ENCODE measurements around the gene OR52E1.
"Not testable (repeated sequence)": the region's sequence is repeated elsewhere in the genome, so short reads cannot be mapped to it uniquely, and the experiment has no call there.

Gene OR52E1

GRCh38 chr11:5069272-5069671 is at the start of gene OR52E1:
Gene OR52E1, plus strand, starts transcription at chr11:5069572.
- DNase-seq (ENCODE audit: low read depth in 2 of 2) = no peak

GRCh38 chr11:5021996-5022395 is 47.4 kb upstream of the OR52E1 start:
- DNase-seq (ENCODE audit: low read depth in 2 of 2) = no peak

- no peak for DNase-seq (ENCODE audit: low read depth in 2 of 2)
These were observed 32.7 kb upstream of the OR52E1 start for GRCh38 chr11:5036669-5037068.

GRCh38 chr11:5037926-5038325 is 31.4 kb upstream of the OR52E1 start:
- no peak for DNase-seq (ENCODE audit: low read depth in 2 of 2)

GRCh38 chr11:5038341-5038740 is 31.0 kb upstream of the OR52E1 start:
- DNase-seq (ENCODE audit: low read depth in 2 of 2) = no peak

- no peak for DNase-seq (ENCODE audit: low read depth in 2 of 2)
These were observed 28.5 kb upstream of the OR52E1 start for GRCh38 chr11:5040876-5041275.

- no peak for DNase-seq (ENCODE audit: low read depth in 2 of 2)
These were observed 27.3 kb upstream of the OR52E1 start for GRCh38 chr11:5042091-5042490.

GRCh38 chr11:5043380-5043779 is 26.0 kb upstream of the OR52E1 start:
- no peak for DNase-seq (ENCODE audit: low read depth in 2 of 2)

GRCh38 chr11:5046226-5046625 is 23.1 kb upstream of the OR52E1 start, which contains the start of gene OR52J3:
Gene OR52J3, plus strand, starts transcription at chr11:5046526. Its CDS starts 0 bp downstream, at chr11:5046526.
- no peak for DNase-seq (ENCODE audit: low read depth in 2 of 2)

- no peak for DNase-seq (ENCODE audit: low read depth in 2 of 2)
These were observed 22.5 kb upstream of the OR52E1 start for GRCh38 chr11:5046754-5047330.

GRCh38 chr11:5058679-5059078 is 10.7 kb upstream of the OR52E1 start:
- not testable (repeated sequence) for DNase-seq (ENCODE audit: low read depth in 2 of 2)

GRCh38 chr11:5059391-5059790 is 10.0 kb upstream of the OR52E1 start, which contains the start of gene OR52E2:
Gene OR52E2, minus strand, starts transcription at chr11:5059627. Its CDS starts 0 bp downstream, at chr11:5059627.
- DNase-seq (ENCODE audit: low read depth in 2 of 2) = no peak

- DNase-seq (ENCODE audit: low read depth in 2 of 2) = no peak
These were observed 4.3 kb upstream of the OR52E1 start for GRCh38 chr11:5065027-5065426.

GRCh38 chr11:5071799-5072198 is 2.4 kb downstream of the OR52E1 start:
- DNase-seq (ENCODE audit: low read depth in 2 of 2) = no peak

GRCh38 chr11:5081405-5081804 is 12.0 kb downstream of the OR52E1 start:
- DNase-seq (ENCODE audit: low read depth in 2 of 2) = no peak

GRCh38 chr11:5083602-5084001 is 14.2 kb downstream of the OR52E1 start:
- no peak for DNase-seq (ENCODE audit: low read depth in 2 of 2)

- DNase-seq (ENCODE audit: low read depth in 2 of 2) = no peak
These were observed 19.2 kb downstream of the OR52E1 start for GRCh38 chr11:5088556-5088955.

GRCh38 chr11:5090668-5091067 is 21.3 kb downstream of the OR52E1 start:
- DNase-seq (ENCODE audit: low read depth in 2 of 2) = no peak

GRCh38 chr11:5092821-5093585 is 23.6 kb downstream of the OR52E1 start:
- DNase-seq (ENCODE audit: low read depth in 2 of 2) = no peak

GRCh38 chr11:5096011-5096410 is 26.6 kb downstream of the OR52E1 start:
- DNase-seq (ENCODE audit: low read depth in 2 of 2) = no peak

- no peak for DNase-seq (ENCODE audit: low read depth in 2 of 2)
These were observed 32.9 kb downstream of the OR52E1 start for GRCh38 chr11:5102246-5102645.

GRCh38 chr11:5103066-5103465 is 33.7 kb downstream of the OR52E1 start:
- DNase-seq (ENCODE audit: low read depth in 2 of 2) = no peak

- no peak for DNase-seq (ENCODE audit: low read depth in 2 of 2)
These were observed 37.9 kb downstream of the OR52E1 start for GRCh38 chr11:5107285-5107684.

All from stimulated activated CD8-positive, alpha-beta memory T cell treated with anti-CD3 and anti-CD28 coated beads, Interleukin-15, amount 100 ng/mL, for 4 hours (primary cell).